ENCODE measurements around the gene ZXDC.

DNA sequence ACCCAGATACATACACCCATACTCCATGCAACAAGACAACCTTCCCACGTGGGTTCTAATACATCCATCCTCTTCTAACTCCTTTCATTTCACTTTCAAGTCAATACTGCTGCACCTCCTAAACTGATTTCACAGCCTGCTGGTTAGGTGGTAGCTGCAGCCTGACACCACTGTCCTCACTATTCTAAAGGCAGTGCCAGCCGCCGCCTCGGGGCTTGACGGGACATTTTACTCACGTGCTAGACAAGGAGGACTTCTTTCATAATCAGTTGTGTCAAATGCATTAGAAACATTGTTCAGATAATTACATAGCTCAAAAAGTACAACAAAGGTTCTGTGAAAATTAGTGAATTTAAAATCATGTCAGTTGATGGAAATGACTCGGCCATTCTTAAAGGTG, 35.6 kb upstream of the ZXDC start:
- TF ChIP-seq TCF7L2 (IDR thresholded peaks at IDR 0.05; ENCODE audit: low read depth, low read length) (no peak), REST (IDR thresholded peaks at IDR 0.05; ENCODE audit: insufficient read depth in 1 of 2, low read depth in 2 of 2, low read length in 1 of 2) (no peak), POLR2AphosphoS5 (IDR thresholded peaks at IDR 0.05; ENCODE audit: low read depth, low read length) (no peak)
- TF ChIP-seq, protein P1, sequence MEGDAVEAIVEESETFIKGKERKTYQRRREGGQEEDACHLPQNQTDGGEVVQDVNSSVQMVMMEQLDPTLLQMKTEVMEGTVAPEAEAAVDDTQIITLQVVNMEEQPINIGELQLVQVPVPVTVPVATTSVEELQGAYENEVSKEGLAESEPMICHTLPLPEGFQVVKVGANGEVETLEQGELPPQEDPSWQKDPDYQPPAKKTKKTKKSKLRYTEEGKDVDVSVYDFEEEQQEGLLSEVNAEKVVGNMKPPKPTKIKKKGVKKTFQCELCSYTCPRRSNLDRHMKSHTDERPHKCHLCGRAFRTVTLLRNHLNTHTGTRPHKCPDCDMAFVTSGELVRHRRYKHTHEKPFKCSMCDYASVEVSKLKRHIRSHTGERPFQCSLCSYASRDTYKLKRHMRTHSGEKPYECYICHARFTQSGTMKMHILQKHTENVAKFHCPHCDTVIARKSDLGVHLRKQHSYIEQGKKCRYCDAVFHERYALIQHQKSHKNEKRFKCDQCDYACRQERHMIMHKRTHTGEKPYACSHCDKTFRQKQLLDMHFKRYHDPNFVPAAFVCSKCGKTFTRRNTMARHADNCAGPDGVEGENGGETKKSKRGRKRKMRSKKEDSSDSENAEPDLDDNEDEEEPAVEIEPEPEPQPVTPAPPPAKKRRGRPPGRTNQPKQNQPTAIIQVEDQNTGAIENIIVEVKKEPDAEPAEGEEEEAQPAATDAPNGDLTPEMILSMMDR (IDR thresholded peaks at IDR 0.05) = no peak

Data from Panc1 (cell line).